GM21737 (cell line): ENCODE results near the gene NCKAP5.
"Not testable (repeated sequence)": the region's sequence is repeated elsewhere in the genome, so short reads cannot be mapped to it uniquely, and the experiment has no call there.

ENCODE experiments used
- ATAC-seq: cut with Tn5 transposase; IDR thresholded peaks from one replicate; pipeline ENCODE4 v1.9.1; 2021; ENCODE audit warnings: mild to moderate bottlenecking, moderate library complexity; ENCODE audit not compliant: unreplicated experiment

NCKAP5 gene

GRCh38 chr2:132871831-132872230, 696.4 kb downstream of the NCKAP5 start:
- ATAC-seq, result no peak

- no peak for ATAC-seq
These were observed 704.3 kb downstream of the NCKAP5 start for GRCh38 chr2:132863961-132864360.

GRCh38 chr2:132860220-132860619, 708.0 kb downstream of the NCKAP5 start:
- no peak for ATAC-seq

GRCh38 chr2:132859590-132859989, 708.7 kb downstream of the NCKAP5 start:
- no peak for ATAC-seq

- no peak for ATAC-seq
These were observed 710.9 kb downstream of the NCKAP5 start for GRCh38 chr2:132857319-132857718.

GRCh38 chr2:132850688-132851087, 717.6 kb downstream of the NCKAP5 start:
- no peak for ATAC-seq

- no peak for ATAC-seq
These were observed 719.1 kb downstream of the NCKAP5 start for GRCh38 chr2:132849118-132849517.

GRCh38 chr2:132845339-132845738, 722.9 kb downstream of the NCKAP5 start:
- no peak for ATAC-seq

- ATAC-seq, result no peak
These were observed 723.7 kb downstream of the NCKAP5 start for GRCh38 chr2:132844585-132844984.

GRCh38 chr2:132837769-132838168, 730.5 kb downstream of the NCKAP5 start:
- no peak for ATAC-seq

GRCh38 chr2:132830321-132830827, 737.9 kb downstream of the NCKAP5 start:
- no peak for ATAC-seq

GRCh38 chr2:132825601-132826000, 742.7 kb downstream of the NCKAP5 start:
- ATAC-seq, result no peak

GRCh38 chr2:132824716-132825115, 743.5 kb downstream of the NCKAP5 start:
- ATAC-seq, result no peak

- ATAC-seq, result no peak
These were observed 752.0 kb downstream of the NCKAP5 start for GRCh38 chr2:132816234-132816633.

- ATAC-seq, result no peak
These were observed 752.7 kb downstream of the NCKAP5 start for GRCh38 chr2:132815516-132815915.

- ATAC-seq, result no peak
These were observed 753.6 kb downstream of the NCKAP5 start for GRCh38 chr2:132814651-132815050.

GRCh38 chr2:132813422-132813821, 754.8 kb downstream of the NCKAP5 start:
- ATAC-seq, result no peak

- ATAC-seq, result no peak
These were observed 756.9 kb downstream of the NCKAP5 start for GRCh38 chr2:132811148-132811915.

- not testable (repeated sequence) for ATAC-seq
These were observed 758.3 kb downstream of the NCKAP5 start for GRCh38 chr2:132809962-132810361.

GRCh38 chr2:132804051-132804450, 764.2 kb downstream of the NCKAP5 start:
- no peak for ATAC-seq

- no peak for ATAC-seq
These were observed 769.9 kb downstream of the NCKAP5 start for GRCh38 chr2:132798341-132798740.

GRCh38 chr2:132797556-132797955, 770.7 kb downstream of the NCKAP5 start:
- ATAC-seq, result no peak

- ATAC-seq, result no peak
These were observed 771.2 kb downstream of the NCKAP5 start for GRCh38 chr2:132797071-132797470.
